ENCODE results near the gene COL8A1. TPM values are rescaled to one million over a fixed set of nuclear protein-coding genes. Genes with fewer than 3 reads are reported as not detected.

The COL8A1 gene
- total and polyA plus RNA-seq, 10 of the 15 experiments (the other 5 are each of a cell fraction or from before 2014, with no cell fraction given): 0.04 to 0.73 (median 0.10) TPM; not detected in 5

- no peak for DNase-seq (ENCODE audit: low read depth, low spot score)
- Histone ChIP-seq H3K4me3 (no peak overlapping the region), H3K36me3 (ENCODE audit: control insufficient read depth in 2 of 2, insufficient read depth in 2 of 2, low read length in 1 of 2) (no peaks in the 10 kb centered on the region), H3K27ac (ENCODE audit: control insufficient read depth, insufficient read depth) (no peak overlapping the region), H2AFZ (ENCODE audit: control insufficient read depth, low read depth, low read length) (no peak overlapping the region), H3K9ac (ENCODE audit: control insufficient read depth, insufficient read depth, low read length) (no peak overlapping the region), H3K4me1 (ENCODE audit: control insufficient read depth, insufficient read depth, low read length) (no peaks in the 10 kb centered on the region), H3K27me3 (replicated peaks in 1 of 2; ENCODE audit: control insufficient read depth in 2 of 2, insufficient read depth in 2 of 2, low read length in 1 of 2) (no peaks in the 10 kb centered on the region; a peak in 1 of 4 replicates), H3K4me2 (ENCODE audit: control insufficient read depth, insufficient read depth) (no peak overlapping the region), H3K9me3 (replicated peaks; ENCODE audit: control insufficient read depth, insufficient read depth, low read length) (no peaks in the 10 kb centered on the region), H4K20me1 (ENCODE audit: control insufficient read depth, insufficient read depth) (no peaks in the 10 kb centered on the region), H3K79me2 (ENCODE audit: control insufficient read depth, insufficient read depth, low read length) (no peaks in the 10 kb centered on the region)
- WGBS (ENCODE audit: insufficient coverage, insufficient replicate concordance, low lambda C conversion rate, missing lambda C conversion rate): 33% methylated on average over 3 of the region's 3 CpGs
- TF ChIP-seq HDAC2 (IDR thresholded peaks at IDR 0.05): no peak
- TF ChIP-seq RAD21 (IDR thresholded peaks at IDR 0.05; ENCODE audit: insufficient read depth, low read depth, low read length): 0 out of 2 replicates have a peak, but pooled peaks have one; percentile 5
- no peak for TF ChIP-seq EGR1 (IDR thresholded peaks at IDR 0.05; ENCODE audit: borderline replicate concordance in 1 of 2, low read depth in 2 of 2, low read length in 2 of 2)
- intact Hi-C loops (cut with micrococcal nuclease; ENCODE audit: unreplicated experiment): no loop called here
- no TSS peak for BruUV-seq (replicated peaks)
- ChIA-PET CTCF (interaction anchor here (0.8 to 1.4 kb wide), 4 partner anchors 60 to 725 kb away, joined by 3 to 5 read pairs (median 4); no protein-coding TSS in a partner anchor), RAD21 (ENCODE audit: unreplicated experiment) (no interaction called here), POLR2A (no interaction called here), SMC1A (ENCODE audit: uncharacterized antibody, unreplicated experiment) (interaction anchor here (1.0 to 1.3 kb wide), 3 partner anchors 16 to 65 kb away, joined by 3 read pairs; no protein-coding TSS in a partner anchor)
- in situ Hi-C loops (cut with MboI): no loop called here
- ATAC-seq: no peak
- no peak for FAIRE-seq
Observed at GRCh38 chr3:99747915-99748314, 109.5 kb downstream of the COL8A1 start.

GRCh38 chr3:99751649-99752048 is 113.3 kb downstream of the COL8A1 start:
- Histone ChIP-seq H3K4me3 (no peak overlapping the region), H3K79me2 (ENCODE audit: control insufficient read depth, insufficient read depth, low read length) (no peaks in the 10 kb centered on the region), H3K4me1 (ENCODE audit: control insufficient read depth, insufficient read depth, low read length) (no peaks in the 10 kb centered on the region), H2AFZ (ENCODE audit: control insufficient read depth, low read depth, low read length) (no peak overlapping the region), H3K9ac (ENCODE audit: control insufficient read depth, insufficient read depth, low read length) (no peak overlapping the region), H3K36me3 (ENCODE audit: control insufficient read depth in 2 of 2, insufficient read depth in 2 of 2, low read length in 1 of 2) (no peaks in the 10 kb centered on the region), H3K27ac (ENCODE audit: control insufficient read depth, insufficient read depth) (no peak overlapping the region), H4K20me1 (ENCODE audit: control insufficient read depth, insufficient read depth) (no peaks in the 10 kb centered on the region), H3K27me3 (replicated peaks in 1 of 2; ENCODE audit: control insufficient read depth in 2 of 2, insufficient read depth in 2 of 2, low read length in 1 of 2) (no peaks in the 10 kb centered on the region), H3K9me3 (replicated peaks; ENCODE audit: control insufficient read depth, insufficient read depth, low read length) (no peaks in the 10 kb centered on the region), H3K4me2 (ENCODE audit: control insufficient read depth, insufficient read depth) (no peak overlapping the region)
- FAIRE-seq (no peak), DNase-seq (ENCODE audit: low read depth, low spot score) (no peak), ATAC-seq (no peak)
- intact Hi-C loops (cut with micrococcal nuclease; ENCODE audit: unreplicated experiment) (loop anchor here (2.0 to 10.0 kb wide), 4 partner anchors 107 to 929 kb away; no protein-coding TSS in a partner anchor), in situ Hi-C loops (cut with MboI) (loop anchor here (5.0 to 25.0 kb wide), 3 partner anchors 727 to 1139 kb away; no protein-coding TSS in a partner anchor)
- SMC1A ChIA-PET (ENCODE audit: uncharacterized antibody, unreplicated experiment): interaction anchor here (0.8 to 1.6 kb wide), 4 partner anchors 61 to 934 kb away, joined by 3 to 4 read pairs (median 3); no protein-coding TSS in a partner anchor
- 25% methylated on average over 4 of the region's 4 CpGs for WGBS (ENCODE audit: insufficient coverage, insufficient replicate concordance, low lambda C conversion rate, missing lambda C conversion rate)
- CTCF ChIA-PET: interaction anchor here (1.2 to 3.4 kb wide), 5 partner anchors 64 to 934 kb away, joined by 3 to 24 read pairs (median 5); no protein-coding TSS in a partner anchor
- RAD21 ChIA-PET (ENCODE audit: unreplicated experiment): interaction anchor here (1.0 to 1.4 kb wide), 2 partner anchors 220 to 806 kb away, joined by 3 to 4 read pairs; no protein-coding TSS in a partner anchor
- BruUV-seq (replicated peaks): no TSS peak
- POLR2A ChIA-PET: no interaction called here
- TF ChIP-seq SMARCA5 (IDR thresholded peaks at IDR 0.05) (no peak), ZZZ3 (IDR thresholded peaks at IDR 0.05; ENCODE audit: control insufficient read depth, insufficient read length, low read depth) (no peak), USF1 (IDR thresholded peaks at IDR 0.05; ENCODE audit: borderline replicate concordance, extremely low read length, insufficient read depth, low read depth, low read length) (no peak), ZBED1 (IDR thresholded peaks at IDR 0.05; ENCODE audit: borderline replicate concordance) (no peak), WRNIP1 (IDR thresholded peaks at IDR 0.05; ENCODE audit: borderline replicate concordance, low read depth, low read length) (no peak), JUNB (IDR thresholded peaks at IDR 0.05) (no peak), ATF2 (IDR thresholded peaks at IDR 0.05; ENCODE audit: low read length) (no peak), POU2F2 (IDR thresholded peaks at IDR 0.05; ENCODE audit: borderline replicate concordance, low read depth, low read length) (no peak), CHD2 (IDR thresholded peaks at IDR 0.05; ENCODE audit: borderline replicate concordance, low read depth, low read length) (no peak), NR2F1 (conservative IDR thresholded peaks at IDR 0.05) (no peak), MYB (IDR thresholded peaks at IDR 0.05; ENCODE audit: borderline replicate concordance, low read depth, low read length) (no peak), CBX3 (IDR thresholded peaks at IDR 0.05; ENCODE audit: borderline replicate concordance, low read depth) (no peak)

Measured in GM12878 (cell line).